Kidney (tissue), 14 donors: ENCODE data around the gene FAM184B. TPM values are rescaled to one million over a fixed set of nuclear protein-coding genes. Genes with fewer than 3 reads are reported as not detected.
A peak's percentile ranks its signal among the peaks of the same experiment; 100 is the strongest.

Experiments used
- DNase-seq, 5 donors: peaks; one replicate each; pipeline ENCODE4 v3.0.0-alpha.2; 2013 to 2020
- FAIRE-seq: peaks from 2 replicates; lab custom pipeline; 2012; peaks lifted over from hg19 to GRCh38; lab: Jason Lieb, UNC
- H3K27ac ChIP-seq, 2 donors: one replicate each; pipeline ENCODE4 v1.7.0; 2013; ENCODE audit warnings: low read depth in 2 of 2, low read length in 2 of 2, inconsistent platforms in 1 of 2
- H3K27me3 ChIP-seq: one replicate; pipeline ENCODE4 v1.7.1; 2013; ENCODE audit warnings: low read length, inconsistent platforms; ENCODE audit not compliant: control insufficient read depth, insufficient read depth
- H3K36me3 ChIP-seq, 3 donors: one replicate each; pipeline versions ENCODE4 v1.7.0 to v1.7.1; 2013; ENCODE audit warnings: low read length in 3 of 3, control low read depth in 1 of 3, inconsistent platforms in 1 of 3; ENCODE audit not compliant: insufficient read depth in 3 of 3, control insufficient read depth in 2 of 3
- H3K4me1 ChIP-seq, 3 donors: one replicate each; pipeline versions ENCODE4 v1.7.0 to v1.7.1; 2013; ENCODE audit warnings: low read length in 3 of 3, inconsistent platforms in 1 of 3, low read depth in 1 of 3; ENCODE audit not compliant: control insufficient read depth in 2 of 3, insufficient read depth in 2 of 3
- H3K4me3 ChIP-seq, 3 donors: one replicate each; pipeline versions ENCODE4 v1.7.0 to v1.8.1; 2013; ENCODE audit warnings: low read length in 3 of 3, control low read depth in 1 of 3, inconsistent platforms in 1 of 3
- H3K9ac ChIP-seq, 3 donors: one replicate each; pipeline versions ENCODE4 v1.7.0 to v1.7.1; 2013; ENCODE audit warnings: low read length in 3 of 3, control low read depth in 1 of 3, inconsistent platforms in 1 of 3
- H3K9me3 ChIP-seq, 3 donors: one replicate each; pipeline versions ENCODE4 v1.7.0 to v1.7.1; 2013; ENCODE audit warnings: low read length in 3 of 3, control low read depth in 1 of 3, inconsistent platforms in 1 of 3; ENCODE audit not compliant: control insufficient read depth in 2 of 3, insufficient read depth in 1 of 3
- intact Hi-C: fragments of 100-400 bp; cut with DNase I; formaldehyde crosslinking; loops from one replicate; pipeline ENCODE4 v1.11.1; 2022
- polyA plus RNA-seq: library from polyadenylated mRNA; stranded (reverse); fragments of 350-450 nt; fragmentation: Illumina TruSeq; extraction: RNeasy Lipid Tissue Mini Kit (QIAGEN cat#74804); gene quantifications from one replicate; pipeline ENCODE4 v1.2.3, GENCODE V29; 2014; ENCODE audit warnings: low read depth, low replicate concordance; ENCODE audit not compliant: insufficient read depth
- total RNA-seq: library from RNA; stranded (reverse); fragmentation: NEBNext Ultra II Directional; extraction: Animal tissue kit (Norgen Biotek cat#: 25700); gene quantifications from one replicate; pipeline ENCODE4 v1.2.1, GENCODE V29; 2021
- TF ChIP-seq, protein P1 (sequence below): IDR thresholded peaks from 3 replicates; pipeline ENCODE4 v1.5.1; 2012; ENCODE audit warnings: mild to moderate bottlenecking, moderate library complexity, borderline replicate concordance; ENCODE audit not compliant: insufficient read depth; ENCODE audit errors: extremely low read depth
- donor health status: control.
- donor health status: control.
- donor health status: control.
- donor health status: control.
- donor health status: control.
- donor health status: DM: yes; HTN: yes; CAD: no.
- donor health status: Normal renal cell carcinoma (clear cell type).

FAM184B gene
- total and polyA plus RNA-seq, 2 donors from 2014 or later, result 0.09 to 0.39 TPM

DNA sequence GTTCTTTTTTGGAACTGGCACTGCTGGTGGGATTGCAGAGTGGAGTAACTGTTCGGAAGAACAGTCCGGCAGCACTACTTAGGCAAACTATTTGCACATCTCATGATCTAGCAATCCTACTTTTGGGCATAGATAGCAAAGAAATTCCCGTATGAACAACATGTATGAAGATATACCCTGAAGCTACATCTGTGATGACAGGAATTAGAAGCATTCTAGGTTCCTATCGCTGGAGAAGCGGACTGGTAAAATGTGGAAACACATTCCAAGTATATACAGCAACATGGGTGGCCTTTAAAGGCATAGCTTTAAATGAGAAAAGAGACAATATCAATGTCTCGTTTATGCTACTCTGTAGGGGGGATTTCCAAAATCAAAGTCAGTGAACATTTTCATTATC, 26.0 kb upstream of the FAM184B start:
- H3K36me3 ChIP-seq, result peaks cover 10 to 17% (median 15%) of the 10 kb centered on the region in 3 donors
- H3K4me1 ChIP-seq, result peaks cover 3 to 16% (median 14%) of the 10 kb centered on the region in 3 donors
- no peak overlapping the region for H3K27ac ChIP-seq
- TF ChIP-seq, protein P1, sequence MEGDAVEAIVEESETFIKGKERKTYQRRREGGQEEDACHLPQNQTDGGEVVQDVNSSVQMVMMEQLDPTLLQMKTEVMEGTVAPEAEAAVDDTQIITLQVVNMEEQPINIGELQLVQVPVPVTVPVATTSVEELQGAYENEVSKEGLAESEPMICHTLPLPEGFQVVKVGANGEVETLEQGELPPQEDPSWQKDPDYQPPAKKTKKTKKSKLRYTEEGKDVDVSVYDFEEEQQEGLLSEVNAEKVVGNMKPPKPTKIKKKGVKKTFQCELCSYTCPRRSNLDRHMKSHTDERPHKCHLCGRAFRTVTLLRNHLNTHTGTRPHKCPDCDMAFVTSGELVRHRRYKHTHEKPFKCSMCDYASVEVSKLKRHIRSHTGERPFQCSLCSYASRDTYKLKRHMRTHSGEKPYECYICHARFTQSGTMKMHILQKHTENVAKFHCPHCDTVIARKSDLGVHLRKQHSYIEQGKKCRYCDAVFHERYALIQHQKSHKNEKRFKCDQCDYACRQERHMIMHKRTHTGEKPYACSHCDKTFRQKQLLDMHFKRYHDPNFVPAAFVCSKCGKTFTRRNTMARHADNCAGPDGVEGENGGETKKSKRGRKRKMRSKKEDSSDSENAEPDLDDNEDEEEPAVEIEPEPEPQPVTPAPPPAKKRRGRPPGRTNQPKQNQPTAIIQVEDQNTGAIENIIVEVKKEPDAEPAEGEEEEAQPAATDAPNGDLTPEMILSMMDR, result no peak
- H3K9me3 ChIP-seq, result no peaks in the 10 kb centered on the region
- peak overlapping the region in 1 of 3 donors; percentile 0 for H3K9ac ChIP-seq
- FAIRE-seq, result no peak
- peak overlapping the region; percentile 30 to 49 (median 33) for H3K4me3 ChIP-seq
- intact Hi-C loops, result no loop called here
- no peak for DNase-seq
- no peaks in the 10 kb centered on the region for H3K27me3 ChIP-seq

DNA sequence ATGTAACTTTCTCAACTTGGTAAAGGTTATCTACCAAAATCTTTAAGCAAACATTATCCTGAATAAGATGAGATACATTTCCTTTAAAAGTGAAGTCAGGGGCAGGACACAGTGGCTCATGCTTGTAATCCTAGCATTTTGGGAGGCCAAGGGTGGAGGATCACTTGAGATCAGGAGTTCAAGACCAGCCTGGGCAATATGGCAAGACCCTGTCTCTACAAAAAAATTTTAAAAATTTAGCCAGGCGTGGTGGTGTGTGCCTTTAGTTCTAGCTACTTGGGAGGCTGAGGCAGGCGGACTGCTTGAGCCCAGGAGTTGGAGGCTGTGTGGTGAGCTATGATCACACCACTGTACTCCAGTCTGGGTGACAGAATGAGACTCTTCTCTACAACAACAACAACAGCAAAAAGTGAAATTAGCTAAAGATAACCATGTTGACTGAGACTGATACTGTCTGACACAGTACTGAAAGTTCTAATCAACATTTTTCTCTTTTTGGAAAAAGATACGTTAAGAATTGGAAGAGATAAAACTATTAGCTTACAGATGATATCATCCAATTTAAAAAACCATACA, 24.2 kb upstream of the FAM184B start:
- intact Hi-C loops, result no loop called here
- Histone ChIP-seq H3K4me1 (peaks cover 3 to 16% (median 14%) of the 10 kb centered on the region in 3 donors), H3K27me3 (no peaks in the 10 kb centered on the region), H3K4me3 (no peak overlapping the region), H3K36me3 (peaks cover 10 to 17% (median 15%) of the 10 kb centered on the region in 3 donors), H3K9me3 (no peaks in the 10 kb centered on the region), H3K9ac (no peak overlapping the region), H3K27ac (no peak overlapping the region)
- TF ChIP-seq, protein P1, result no peak
- FAIRE-seq, result peak; percentile 15
- no peak for DNase-seq

DNA sequence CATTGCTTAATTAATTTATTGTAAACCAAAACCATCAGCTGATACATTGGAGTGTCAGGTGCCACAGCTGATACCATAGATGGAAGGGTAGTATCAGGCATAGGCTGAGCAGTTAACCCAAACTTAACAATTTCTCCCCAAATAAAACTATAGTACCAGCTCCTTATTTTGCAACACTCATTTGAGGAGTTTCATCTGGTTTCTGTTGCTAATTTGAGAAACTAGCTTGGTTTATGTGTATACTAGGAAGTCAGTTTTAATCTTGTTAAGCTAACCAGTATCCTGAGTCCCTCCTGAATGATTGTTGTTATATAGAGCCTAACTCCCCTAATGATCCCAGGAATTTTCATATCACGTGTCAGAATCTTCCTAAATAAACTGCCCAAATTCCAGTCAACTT, 16.4 kb upstream of the FAM184B start:
- intact Hi-C loops, result no loop called here

More for the DNA sequence above, 16.4 kb upstream of the FAM184B start:
- no peak overlapping the region for H3K9ac ChIP-seq
- DNase-seq (no peak), FAIRE-seq (no peak)
- no peak overlapping the region for H3K4me3 ChIP-seq
- H3K36me3 ChIP-seq, result peaks cover 0 to 5% (median 2%) of the 10 kb centered on the region in 3 donors
- TF ChIP-seq, protein P1, result no peak
- H3K27me3 ChIP-seq, result no peaks in the 10 kb centered on the region
- H3K4me1 ChIP-seq, result no peaks in the 10 kb centered on the region
- no peaks in the 10 kb centered on the region for H3K9me3 ChIP-seq
- H3K27ac ChIP-seq, result no peak overlapping the region
